HG03342 (cell line): Measurements from ENCODE around the gene APBA1.
A peak's percentile ranks its signal among the peaks of the same experiment; 100 is the strongest.

Experiments used
- ATAC-seq: cut with Tn5 transposase; IDR thresholded peaks from one replicate; pipeline ENCODE4 v1.9.1; 2021; ENCODE audit warnings: mild to moderate bottlenecking, moderate library complexity; ENCODE audit not compliant: unreplicated experiment

The APBA1 gene

GRCh38 chr9:69580582-69581214 lies 91.5 kb downstream of the APBA1 start:
- no peak for ATAC-seq

GRCh38 chr9:69579760-69580581 lies 92.2 kb downstream of the APBA1 start:
- no peak for ATAC-seq

- no peak for ATAC-seq
Observed at GRCh38 chr9:69579032-69579758, 93.0 kb downstream of the APBA1 start.

- ATAC-seq = no peak
Observed at GRCh38 chr9:69578026-69578425, 94.1 kb downstream of the APBA1 start.

GRCh38 chr9:69577123-69577522 lies 95.0 kb downstream of the APBA1 start:
- ATAC-seq = no peak

- no peak for ATAC-seq
Observed at GRCh38 chr9:69574057-69574456, 98.1 kb downstream of the APBA1 start.

- no peak for ATAC-seq
Observed at GRCh38 chr9:69573651-69574050, 98.5 kb downstream of the APBA1 start.

GRCh38 chr9:69572611-69573010 lies 99.6 kb downstream of the APBA1 start:
- no peak for ATAC-seq

GRCh38 chr9:69571032-69571431 lies 101.1 kb downstream of the APBA1 start:
- ATAC-seq = no peak

GRCh38 chr9:69569738-69570451 lies 102.3 kb downstream of the APBA1 start:
- no peak for ATAC-seq

GRCh38 chr9:69564557-69564956 lies 107.6 kb downstream of the APBA1 start:
- no peak for ATAC-seq

- ATAC-seq = no peak
Observed at GRCh38 chr9:69559126-69559525, 113.0 kb downstream of the APBA1 start.

- no peak for ATAC-seq
Observed at GRCh38 chr9:69556707-69557106, 115.5 kb downstream of the APBA1 start.

- ATAC-seq = no peak
Observed at GRCh38 chr9:69555802-69556201, 116.4 kb downstream of the APBA1 start.

- no peak for ATAC-seq
Observed at GRCh38 chr9:69554945-69555344, 117.2 kb downstream of the APBA1 start.

- ATAC-seq = peak; percentile 61
Observed at GRCh38 chr9:69549310-69550202, 122.6 kb downstream of the APBA1 start.

- no peak for ATAC-seq
Observed at GRCh38 chr9:69548681-69549080, 123.5 kb downstream of the APBA1 start.

- ATAC-seq = no peak
Observed at GRCh38 chr9:69546265-69546664, 125.9 kb downstream of the APBA1 start.

- peak; percentile 49 for ATAC-seq
Observed at GRCh38 chr9:69542942-69543704, 129.0 kb downstream of the APBA1 start.
